ENCODE results near the gene FOXJ1.

The FOXJ1 gene

GRCh38 chr17:76086384-76086783 lies 54.7 kb downstream of the FOXJ1 start:
- Histone ChIP-seq H3K79me2 (ENCODE audit: low read length) (no peaks in the 10 kb centered on the region), H2AFZ (ENCODE audit: low read depth, low read length) (no peak overlapping the region), H3K9ac (ENCODE audit: low read length) (no peak overlapping the region), H3K4me3 (ENCODE audit: low read length) (no peak overlapping the region), H3K36me3 (replicated peaks; ENCODE audit: low read depth, low read length) (peaks cover 17% of the 10 kb centered on the region), H3K9me3 (ENCODE audit: insufficient read depth, low read length) (no peaks in the 10 kb centered on the region), H3K27me3 (ENCODE audit: low read depth, low read length) (no peaks in the 10 kb centered on the region), H3K4me1 (ENCODE audit: low read length) (no peaks in the 10 kb centered on the region), H3K27ac (ENCODE audit: low read length) (no peak overlapping the region), H3K4me2 (ENCODE audit: low read length) (no peak overlapping the region), H4K20me1 (ENCODE audit: insufficient read depth, low read length) (no peaks in the 10 kb centered on the region)
- TF ChIP-seq, protein P1, sequence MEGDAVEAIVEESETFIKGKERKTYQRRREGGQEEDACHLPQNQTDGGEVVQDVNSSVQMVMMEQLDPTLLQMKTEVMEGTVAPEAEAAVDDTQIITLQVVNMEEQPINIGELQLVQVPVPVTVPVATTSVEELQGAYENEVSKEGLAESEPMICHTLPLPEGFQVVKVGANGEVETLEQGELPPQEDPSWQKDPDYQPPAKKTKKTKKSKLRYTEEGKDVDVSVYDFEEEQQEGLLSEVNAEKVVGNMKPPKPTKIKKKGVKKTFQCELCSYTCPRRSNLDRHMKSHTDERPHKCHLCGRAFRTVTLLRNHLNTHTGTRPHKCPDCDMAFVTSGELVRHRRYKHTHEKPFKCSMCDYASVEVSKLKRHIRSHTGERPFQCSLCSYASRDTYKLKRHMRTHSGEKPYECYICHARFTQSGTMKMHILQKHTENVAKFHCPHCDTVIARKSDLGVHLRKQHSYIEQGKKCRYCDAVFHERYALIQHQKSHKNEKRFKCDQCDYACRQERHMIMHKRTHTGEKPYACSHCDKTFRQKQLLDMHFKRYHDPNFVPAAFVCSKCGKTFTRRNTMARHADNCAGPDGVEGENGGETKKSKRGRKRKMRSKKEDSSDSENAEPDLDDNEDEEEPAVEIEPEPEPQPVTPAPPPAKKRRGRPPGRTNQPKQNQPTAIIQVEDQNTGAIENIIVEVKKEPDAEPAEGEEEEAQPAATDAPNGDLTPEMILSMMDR (IDR thresholded peaks at IDR 0.05; ENCODE audit: low read depth, low read length): no peak
- no peak for TF ChIP-seq EZH2phosphoT487 (IDR thresholded peaks at IDR 0.05; ENCODE audit: low read depth)
